GM18498 (cell line): ENCODE results near the gene SETD1B.

Experiments used
- ATAC-seq: cut with Tn5 transposase; IDR thresholded peaks from one replicate; pipeline ENCODE4 v1.9.1; 2021; ENCODE audit warnings: mild to moderate bottlenecking, moderate library complexity; ENCODE audit not compliant: unreplicated experiment

Gene SETD1B

DNA sequence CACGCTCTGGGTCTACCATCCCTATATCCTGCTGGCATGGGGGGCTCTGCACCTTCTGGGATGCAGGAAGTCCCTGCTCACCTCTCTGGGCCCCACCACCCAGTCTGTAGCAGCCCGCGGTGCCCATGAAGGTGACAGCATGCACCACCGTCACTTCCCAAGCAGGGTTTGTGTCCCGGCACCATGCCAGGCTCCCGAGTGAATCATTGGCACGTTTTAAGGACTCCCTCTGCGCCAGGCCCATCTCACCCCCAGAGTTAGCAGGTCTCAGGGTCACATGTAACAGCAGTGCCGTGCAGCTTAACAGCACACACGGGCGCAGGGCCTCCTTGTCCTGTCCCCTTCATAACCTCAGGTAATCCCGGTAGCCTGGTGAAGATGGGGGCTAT lies 19.9 kb downstream of the SETD1B start:
- ATAC-seq = no peak

DNA sequence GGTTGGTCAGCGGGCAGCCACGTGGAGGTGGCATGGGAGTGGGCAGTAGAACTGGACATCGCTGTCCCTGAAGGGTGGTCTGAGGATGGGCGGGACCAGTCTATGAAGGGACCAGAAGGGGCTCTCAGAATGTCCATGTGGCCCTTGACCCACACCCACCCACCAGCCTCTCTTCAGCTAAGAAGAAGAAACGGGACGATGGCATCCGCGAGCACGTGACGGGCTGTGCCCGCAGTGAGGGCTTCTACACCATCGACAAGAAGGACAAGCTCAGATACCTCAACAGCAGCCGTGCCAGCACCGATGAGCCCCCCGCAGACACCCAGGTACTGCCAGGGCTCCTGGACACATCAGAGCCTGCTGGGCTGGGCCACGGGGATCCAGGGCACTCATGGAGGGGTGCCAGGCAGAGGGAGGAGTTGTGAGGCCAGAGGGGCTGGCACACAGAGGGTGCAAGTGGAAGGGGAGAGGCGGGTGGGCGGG lies 21.3 kb downstream of the SETD1B start:
- no peak for ATAC-seq

DNA sequence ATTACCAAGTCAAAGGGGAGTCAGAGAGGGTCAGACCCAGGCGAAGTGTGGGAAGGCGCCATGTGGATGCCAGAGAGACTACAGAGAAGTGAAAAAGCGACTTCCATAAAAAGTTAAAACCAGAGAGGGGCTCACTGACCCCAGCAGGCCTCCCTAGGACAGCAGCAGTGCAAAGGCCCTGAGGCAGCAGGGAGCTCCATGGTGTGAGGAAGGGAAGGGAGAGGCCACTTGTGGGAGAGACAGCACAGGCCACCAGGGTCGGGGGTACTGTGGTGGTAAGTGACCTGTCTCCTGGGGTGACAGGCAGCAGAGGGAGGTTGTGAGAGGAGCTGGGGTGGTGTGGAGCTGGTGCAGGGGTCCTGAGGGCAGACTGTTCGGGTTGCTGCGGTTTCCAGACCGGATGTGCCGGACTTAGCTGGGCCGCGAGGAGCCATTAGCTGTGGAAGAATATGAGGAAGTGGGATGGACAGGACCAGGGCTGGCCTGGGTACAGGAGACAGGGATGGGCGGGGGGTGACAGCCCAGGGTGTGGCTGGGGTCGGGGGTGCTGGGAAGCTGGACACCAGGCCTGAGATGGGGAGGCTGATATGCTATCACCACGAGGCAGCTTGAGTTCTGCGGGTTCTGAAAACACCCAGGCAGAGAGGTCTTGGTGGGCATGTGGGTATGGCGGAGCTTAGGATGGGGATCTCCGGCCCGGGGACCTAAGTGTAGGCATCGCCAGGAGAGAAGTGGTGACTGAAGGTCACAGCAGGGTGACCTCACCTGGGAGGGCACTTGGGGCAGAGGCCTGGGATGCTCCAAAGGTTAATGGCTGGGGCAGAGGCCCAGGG lies 22.7 kb downstream of the SETD1B start:
- ATAC-seq = no peak

DNA sequence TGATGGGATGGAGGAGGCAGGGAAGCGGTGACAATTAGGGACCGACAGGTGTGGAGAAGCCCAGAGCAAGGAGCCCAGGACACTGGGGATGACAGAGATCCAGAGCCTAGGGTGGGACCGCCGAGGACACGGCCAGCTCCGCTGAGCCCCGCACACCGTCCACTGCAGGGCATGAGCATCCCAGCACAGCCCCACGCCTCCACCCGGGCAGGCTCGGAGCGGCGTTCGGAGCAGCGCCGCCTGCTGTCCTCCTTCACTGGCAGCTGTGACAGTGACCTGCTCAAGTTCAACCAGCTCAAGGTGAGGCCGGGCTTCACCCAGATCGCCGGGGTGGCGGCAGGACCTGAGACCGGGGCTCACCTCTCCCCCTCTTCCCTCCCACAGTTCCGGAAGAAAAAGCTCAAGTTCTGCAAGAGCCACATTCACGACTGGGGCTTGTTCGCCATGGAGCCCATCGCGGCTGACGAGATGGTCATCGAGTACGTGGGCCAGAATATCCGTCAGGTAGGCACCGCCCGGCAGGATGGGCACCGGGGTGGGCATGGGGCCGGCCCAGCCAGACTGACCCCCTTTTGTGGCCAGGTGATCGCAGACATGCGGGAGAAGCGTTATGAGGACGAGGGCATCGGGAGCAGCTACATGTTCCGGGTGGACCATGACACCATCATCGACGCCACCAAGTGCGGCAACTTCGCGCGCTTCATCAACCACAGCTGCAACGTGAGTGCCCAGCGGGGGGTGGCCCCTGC lies 23.7 kb downstream of the SETD1B start:
- no peak for ATAC-seq

DNA sequence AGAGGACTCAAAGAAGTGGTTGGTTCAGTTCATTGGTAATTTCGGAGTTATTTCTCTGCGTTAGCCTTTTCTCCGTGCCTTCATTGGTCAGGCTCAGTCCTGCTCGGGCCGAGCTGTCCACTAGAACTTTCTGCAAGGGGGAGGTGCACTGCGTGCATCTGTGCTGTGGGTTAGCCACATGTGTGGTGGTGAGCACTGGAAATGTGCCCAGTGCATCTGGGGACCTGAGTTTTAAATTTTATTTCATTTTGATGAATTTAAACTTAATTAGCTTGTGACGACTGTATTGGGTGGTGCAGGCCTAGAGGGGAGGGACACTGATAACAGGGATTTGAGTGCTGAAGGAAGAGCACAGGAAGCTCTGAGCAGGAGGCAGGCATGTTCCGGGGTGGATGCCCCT lies 24.5 kb downstream of the SETD1B start:
- no peak for ATAC-seq

DNA sequence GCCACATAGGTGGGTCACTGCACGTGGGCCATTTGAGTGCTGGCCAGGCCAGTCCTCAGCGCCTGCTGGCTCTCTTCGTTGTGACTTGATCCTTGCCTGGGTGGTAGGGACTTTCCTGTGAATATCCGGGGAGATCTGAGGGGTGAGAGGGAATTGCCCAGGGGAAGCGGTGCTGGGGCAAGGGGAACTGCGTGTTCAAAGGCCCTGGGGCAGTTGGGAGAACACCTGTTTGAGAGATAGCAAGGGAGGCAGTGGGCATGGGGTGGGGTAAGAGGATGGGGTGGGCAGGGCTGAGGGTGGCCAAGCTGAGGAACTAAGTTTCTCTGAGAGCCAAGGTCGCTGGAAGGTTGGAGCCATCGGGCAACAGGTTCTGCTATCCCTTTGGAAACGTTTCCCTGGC lies 25.0 kb downstream of the SETD1B start:
- ATAC-seq = no peak

DNA sequence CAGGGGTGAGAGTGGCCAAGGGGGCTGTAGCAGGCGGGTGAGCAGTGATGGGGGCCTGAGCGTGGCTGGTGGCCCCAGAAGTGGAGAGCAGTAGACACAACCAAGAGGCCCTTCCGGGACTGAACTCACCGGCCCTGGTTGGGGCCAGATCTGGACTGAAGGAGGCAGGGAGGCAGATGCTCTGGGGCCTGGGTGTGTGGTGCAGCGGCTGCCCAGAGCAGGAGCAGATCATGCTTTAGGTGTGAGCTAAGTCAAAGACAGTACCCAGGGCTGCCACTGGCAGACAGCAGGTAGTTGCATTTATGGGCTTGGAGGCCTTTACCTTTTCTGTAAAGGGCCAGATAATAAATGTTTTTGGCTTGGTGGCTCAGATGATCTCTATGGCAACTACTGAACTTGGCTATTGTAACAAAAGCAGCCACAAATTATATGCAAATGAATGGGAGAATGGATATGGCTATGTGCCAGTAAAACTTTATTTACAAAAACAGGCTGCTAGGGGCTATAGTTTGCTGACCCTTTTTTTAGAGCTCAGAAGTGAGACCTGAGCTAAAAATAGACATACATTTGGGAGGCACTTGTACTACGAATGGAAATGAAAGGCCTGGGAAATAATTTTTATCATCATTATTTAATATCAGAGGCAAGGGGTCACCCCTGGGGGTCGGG lies 25.6 kb downstream of the SETD1B start:
- no peak for ATAC-seq

DNA sequence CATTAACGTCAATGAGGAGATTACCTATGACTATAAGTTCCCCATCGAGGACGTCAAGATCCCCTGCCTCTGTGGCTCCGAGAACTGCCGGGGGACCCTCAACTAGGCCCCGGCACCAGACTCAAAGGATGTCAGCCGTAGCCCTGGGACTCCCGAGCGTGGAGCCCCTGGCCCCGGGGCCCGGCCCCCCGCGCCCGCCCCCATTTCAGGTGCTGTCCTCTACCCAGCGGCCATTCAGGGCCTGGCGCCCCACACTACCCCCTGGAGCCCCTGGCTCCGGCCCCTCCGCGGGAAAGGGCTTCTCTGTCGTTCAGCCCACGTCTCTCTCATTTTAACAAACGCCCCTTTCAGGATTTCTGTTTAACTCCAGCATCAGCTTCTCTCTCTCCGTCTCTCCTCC lies 26.3 kb downstream of the SETD1B start:
- ATAC-seq = no peak

DNA sequence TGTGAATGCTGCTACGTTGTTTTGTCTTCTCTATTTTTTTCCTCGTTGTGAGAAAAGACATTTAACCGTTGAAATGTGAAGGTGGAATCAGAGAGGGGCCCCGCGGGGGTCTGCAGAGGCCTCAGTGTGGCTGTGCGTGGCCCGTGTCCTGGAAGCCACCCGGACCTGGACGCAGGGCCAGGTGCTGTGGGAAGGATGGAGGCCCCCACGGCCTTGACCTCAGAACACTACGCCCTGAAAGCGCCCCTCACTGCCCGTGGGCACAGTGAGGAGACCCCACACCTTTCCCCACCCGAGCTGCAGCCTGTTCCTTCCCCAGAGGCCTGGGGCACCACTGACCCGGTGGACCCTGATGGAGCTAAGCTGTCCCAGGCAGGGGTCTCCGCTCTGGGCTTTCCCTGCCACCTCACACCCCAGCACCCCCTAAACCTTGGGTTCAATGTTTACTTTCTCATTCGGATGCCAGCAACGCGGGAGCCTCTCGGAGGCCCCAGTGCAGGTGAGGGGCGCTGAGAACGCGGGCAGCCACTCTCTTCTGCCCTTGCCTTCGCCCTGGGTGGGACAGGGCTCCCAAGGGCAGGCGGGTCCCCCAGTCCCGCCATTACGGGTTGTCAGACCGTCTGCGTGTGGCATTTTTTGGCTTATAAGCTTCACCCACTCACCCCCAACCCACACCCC lies 26.9 kb downstream of the SETD1B start:
- ATAC-seq = no peak

DNA sequence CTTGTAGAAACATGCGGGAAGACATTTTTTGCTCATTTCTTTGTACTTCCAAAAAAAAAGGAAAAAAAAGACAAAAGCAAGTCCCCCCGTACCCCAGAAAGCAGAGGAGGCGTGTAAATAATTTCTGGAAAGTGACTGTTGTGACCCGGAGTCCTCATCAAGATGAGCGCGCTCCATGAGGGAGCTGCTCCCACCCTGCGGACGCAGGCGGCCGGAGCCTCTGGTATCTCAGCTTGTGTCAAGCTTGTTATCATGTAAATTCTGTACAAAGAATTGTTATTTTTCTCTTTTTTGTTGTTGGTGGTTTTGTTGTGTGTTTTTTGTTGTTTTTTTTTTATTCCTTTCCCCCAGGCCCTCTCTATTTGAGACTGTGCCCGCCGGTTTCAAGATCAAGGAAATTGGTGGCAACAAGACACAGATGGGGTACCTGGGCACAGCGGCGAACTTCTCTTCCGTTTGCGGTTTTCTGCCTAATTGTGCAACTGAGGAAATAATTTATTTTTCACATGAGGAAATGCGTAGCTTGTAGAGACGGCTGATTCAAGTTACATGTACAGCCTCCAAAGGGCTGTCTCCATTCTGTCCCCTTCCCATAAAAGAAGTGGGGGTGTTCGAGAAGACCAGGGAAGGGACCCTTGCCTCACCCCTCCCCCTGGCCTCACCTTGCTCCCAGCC lies 27.9 kb downstream of the SETD1B start:
- ATAC-seq = no peak

DNA sequence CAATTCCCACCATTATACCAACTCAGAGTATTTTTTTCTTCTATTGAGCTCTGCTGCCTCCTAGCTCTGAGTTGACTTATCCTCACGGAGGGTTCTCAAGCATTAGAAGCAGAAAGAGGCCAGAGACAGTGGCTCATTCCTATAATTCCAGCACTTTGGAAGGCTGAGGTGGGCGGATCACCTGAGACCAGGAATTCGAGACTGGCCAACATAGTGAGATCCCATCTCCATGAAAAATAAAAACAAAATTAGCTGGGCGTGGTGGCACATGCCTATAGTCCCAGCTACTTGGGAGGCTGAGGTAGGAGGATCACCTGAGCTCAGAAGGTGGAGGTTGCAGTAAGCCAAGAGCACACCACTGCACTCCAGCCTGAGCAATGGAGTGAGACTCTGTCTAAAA lies 33.9 kb downstream of the SETD1B start:
- no peak for ATAC-seq

DNA sequence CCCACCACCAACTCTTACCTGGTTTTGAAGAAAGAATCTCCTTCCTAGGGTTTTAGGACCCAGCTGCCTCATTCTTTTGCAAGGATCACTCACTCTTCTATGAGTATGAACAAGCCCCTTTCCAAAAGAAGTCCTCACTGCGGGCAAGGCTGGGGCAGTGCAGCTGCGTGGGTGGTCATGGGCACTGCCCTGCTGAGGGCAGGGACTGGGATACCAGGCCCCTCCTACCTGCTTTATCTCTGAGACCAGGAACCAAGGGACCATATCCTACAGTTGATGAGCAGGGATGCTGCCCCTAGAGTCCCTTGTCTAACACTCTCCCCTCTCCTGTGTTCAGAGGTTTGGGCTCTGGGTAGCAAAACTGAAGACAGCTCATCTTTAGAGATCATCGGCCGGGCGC lies 34.3 kb downstream of the SETD1B start:
- ATAC-seq = no peak

DNA sequence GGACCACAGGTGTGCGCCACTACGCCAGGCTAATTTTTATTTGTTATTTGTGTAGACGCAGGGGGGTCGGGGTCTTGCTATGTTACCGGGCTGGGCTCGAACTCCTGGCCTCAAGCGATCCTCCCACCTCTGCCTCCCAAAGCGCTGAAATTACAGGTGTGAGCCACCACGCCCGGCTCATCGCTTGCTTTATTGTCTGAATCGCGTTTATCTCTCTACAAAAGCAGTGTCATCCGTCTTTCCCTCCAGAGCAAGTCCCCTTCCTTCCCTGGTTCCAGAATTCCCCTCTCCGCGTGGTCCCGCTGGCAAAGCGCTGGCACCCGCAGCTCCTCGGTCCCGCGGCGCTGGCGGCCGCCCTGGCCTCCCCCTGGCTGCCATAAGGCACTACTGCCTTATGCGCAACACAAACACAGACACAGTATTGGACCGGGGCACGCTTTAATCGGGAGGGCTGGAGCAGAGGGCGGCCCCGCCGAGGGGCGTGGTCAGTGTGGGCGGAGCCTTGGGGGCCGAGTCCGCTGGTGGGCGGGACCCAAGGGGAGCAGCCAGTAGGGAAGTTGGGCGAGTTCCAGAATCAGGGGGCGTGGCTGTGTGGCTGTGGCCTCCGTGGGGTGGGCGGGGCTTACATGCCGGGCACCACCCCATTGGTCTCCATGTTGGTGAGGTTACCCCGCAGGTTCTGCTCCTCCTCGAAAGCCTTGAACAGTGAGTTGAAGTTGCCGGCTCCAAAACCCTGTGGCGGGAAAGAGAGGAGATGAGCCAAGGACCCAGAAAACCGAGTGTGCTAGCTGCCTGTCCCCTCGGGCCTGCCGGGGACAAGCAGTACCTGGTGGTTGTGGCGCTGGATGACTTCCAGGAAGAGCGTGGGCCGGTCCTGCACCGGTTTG lies 35.5 kb downstream of the SETD1B start:
- peak; percentile 92 for ATAC-seq

DNA sequence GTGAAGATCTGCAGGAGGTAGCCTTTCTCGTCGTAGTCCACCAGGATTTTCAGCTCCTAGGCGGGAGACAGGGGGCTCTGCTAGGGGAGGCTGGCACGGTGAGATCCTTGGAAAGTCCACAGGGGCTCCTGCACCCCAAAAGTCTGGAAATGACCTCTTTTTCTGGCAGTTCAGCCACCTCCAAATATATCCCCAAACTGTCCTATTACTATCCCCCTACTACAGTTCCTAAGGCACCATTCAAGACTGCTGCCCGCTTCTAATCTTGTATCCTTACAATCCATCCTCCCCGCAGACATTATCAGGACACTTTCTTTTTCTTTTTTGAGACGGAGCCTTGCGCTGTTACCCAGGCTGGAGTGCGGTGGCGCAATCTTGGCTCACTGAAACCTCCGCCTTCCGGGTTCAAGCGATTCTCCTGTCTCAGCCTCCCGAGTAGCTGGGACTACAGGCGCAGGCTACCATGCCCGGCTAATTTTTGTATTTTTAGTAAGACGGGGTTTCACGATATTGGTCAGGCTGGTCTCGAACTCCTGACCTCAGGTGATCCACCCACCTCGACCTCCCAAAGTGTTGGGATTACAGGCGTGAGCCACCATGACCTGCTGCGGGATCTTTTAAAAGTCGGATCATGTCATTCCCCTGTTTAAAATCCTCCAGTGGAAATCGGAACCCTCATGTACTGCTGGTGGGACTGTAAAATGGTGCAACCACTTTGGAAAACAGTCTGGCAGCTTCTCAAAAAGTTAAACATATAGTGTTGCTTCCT lies 36.4 kb downstream of the SETD1B start:
- ATAC-seq = no peak

DNA sequence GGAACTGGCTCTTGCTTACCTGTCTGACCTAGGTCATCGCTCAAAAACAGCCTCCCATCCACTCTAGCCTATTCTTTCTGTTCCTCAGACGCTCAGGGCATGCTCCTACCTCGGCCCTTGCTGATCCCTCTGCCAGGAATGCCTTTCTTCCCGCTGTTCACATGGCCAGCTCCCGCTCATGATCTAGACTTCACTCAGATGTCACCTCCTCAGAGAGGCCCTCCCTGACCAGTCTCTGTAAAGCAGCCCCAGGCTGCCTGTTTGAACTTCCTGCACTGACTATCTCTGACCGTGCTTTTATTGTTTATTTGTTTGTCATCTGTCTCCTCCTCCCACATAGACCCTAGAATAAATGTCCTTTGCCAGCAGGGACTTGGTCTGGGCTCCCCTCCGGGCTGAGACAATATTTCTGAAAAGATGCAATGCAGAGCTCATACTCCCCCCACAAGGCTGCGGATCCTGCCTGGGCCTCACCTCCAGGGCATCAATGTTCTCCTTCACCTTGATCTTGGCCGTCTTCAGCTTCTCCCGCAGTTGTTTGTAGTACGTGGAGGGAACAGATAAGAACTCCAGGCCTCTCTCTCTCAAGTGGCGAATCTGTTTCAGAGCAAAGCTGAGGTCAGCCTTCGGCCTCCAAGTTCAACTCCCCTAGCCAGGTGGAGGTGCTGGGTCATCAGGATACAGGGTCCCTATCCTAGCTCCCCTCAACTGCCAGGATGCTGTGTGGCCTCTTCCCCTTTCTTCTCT lies 39.6 kb downstream of the SETD1B start:
- ATAC-seq = no peak

DNA sequence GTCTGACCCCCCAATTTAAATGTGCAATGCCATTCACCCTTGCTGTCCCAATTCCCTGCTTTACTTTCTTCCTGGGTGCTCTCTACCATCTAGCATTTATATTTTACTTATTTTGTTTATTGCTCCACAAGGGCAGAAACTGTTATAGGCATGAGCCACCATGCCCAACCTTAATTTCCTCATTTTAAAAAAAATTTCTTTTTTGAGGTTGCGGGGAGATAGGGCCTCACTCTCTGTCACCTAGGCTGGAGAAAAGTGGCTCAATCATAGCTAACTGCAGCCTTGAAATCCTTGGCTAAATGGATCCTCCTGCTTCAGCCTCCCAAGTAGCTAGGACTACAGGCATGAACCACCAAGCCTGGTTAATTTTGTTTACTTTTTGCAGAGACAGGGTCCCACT lies 41.9 kb downstream of the SETD1B start:
- ATAC-seq = no peak

DNA sequence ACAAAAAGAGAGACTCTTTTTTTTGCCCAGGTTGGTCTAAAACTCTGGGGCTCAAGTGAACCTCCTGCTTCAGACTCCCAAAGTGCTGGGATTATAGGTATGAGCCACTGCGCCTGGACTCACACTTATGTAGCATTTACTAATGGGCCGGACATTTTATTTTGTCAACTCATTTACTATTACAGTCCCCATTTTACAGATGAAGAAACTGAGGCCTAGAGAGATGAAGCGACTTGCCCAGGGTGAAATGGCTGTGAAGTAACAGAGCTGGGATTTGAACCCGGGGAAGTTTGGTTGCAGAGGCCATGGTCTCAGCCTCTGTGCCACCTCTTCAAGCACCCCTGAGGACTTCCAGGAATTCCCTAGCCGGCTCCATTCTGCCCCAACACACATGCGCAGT lies 45.4 kb downstream of the SETD1B start:
- ATAC-seq = no peak

DNA sequence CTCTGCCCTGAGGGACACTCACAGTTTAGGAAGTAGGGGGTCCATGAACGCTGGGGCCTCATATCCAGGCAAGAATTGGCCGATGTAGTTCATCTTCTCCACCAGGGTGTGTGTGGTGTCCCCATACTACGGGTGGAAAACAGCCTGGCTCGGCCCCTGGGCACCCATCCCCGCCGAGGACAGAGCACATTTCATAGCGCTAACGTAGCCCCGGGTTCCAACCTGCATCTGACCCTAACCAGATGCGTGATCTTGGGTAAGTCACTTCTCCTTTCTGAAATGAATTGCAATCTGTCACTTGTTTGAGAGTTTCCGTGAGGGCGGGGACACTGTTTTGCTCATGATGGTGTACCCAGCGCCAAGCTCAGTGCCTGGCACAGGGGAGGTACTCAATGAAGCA lies 45.9 kb downstream of the SETD1B start:
- ATAC-seq = no peak
